Neural progenitor cell (in vitro differentiated cells): ENCODE data around the gene GMCL2. TPM values are rescaled to one million over a fixed set of nuclear protein-coding genes. Genes with fewer than 3 reads are reported as not detected.
A peak's percentile ranks its signal among the peaks of the same experiment; 100 is the strongest.

Source experiments
- DNase-seq: peaks from one replicate; pipeline ENCODE4 v3.0.0-alpha.2; 2016; ENCODE audit warnings: low spot score
- H2AFZ ChIP-seq: fragments of 200-600 bp; sonication (generic); replicated peaks from 2 replicates; pipeline ENCODE4 v1.6.1; 2016; ENCODE audit warnings: antibody characterized with exemption
- H3F3A ChIP-seq: fragments of 200-600 bp; sonication (generic); 2 replicates; pipeline ENCODE4 v1.6.1; 2016; ENCODE audit warnings: antibody characterized with exemption, low read depth
- H3K27ac ChIP-seq: fragments of 200-600 bp; sonication (generic); 2 replicates; pipeline ENCODE4 v1.5.1; 2016; ENCODE audit warnings: mild to moderate bottlenecking
- H3K27me3 ChIP-seq: fragments of 200-600 bp; sonication (generic); 2 replicates; pipeline ENCODE4 v1.6.1; 2016; ENCODE audit warnings: mild to moderate bottlenecking, moderate library complexity
- H3K36me3 ChIP-seq: fragments of 200-600 bp; sonication (generic); 2 replicates; pipeline ENCODE4 v1.5.1; 2016
- H3K4me1 ChIP-seq: fragments of 200-600 bp; sonication (generic); 2 replicates; pipeline ENCODE4 v1.6.1; 2016; ENCODE audit warnings: mixed run types
- H3K4me2 ChIP-seq: fragments of 200-600 bp; sonication (generic); 2 replicates; pipeline ENCODE4 v1.6.1; 2016
- H3K4me3 ChIP-seq: fragments of 200-600 bp; sonication (generic); 2 replicates; pipeline ENCODE4 v1.5.1; 2016
- H3K79me2 ChIP-seq: fragments of 200-600 bp; sonication (generic); 2 replicates; pipeline ENCODE4 v1.6.1; 2016; ENCODE audit warnings: low read depth
- H3K9ac ChIP-seq: fragments of 200-600 bp; sonication (generic); 2 replicates; pipeline ENCODE4 v1.6.1; 2016
- H3K9me3 ChIP-seq: fragments of 200-600 bp; sonication (generic); 2 replicates; pipeline ENCODE4 v1.5.1; 2016; ENCODE audit warnings: low read depth
- H4K20me1 ChIP-seq: fragments of 200-600 bp; sonication (generic); 2 replicates; pipeline ENCODE4 v1.6.1; 2016; ENCODE audit warnings: low read depth
- H3K27ac Mint-ChIP-seq: 3 replicates; pipeline ENCODE4 v1.8.0; 2021; ENCODE audit warnings: mixed read lengths
- H3K27me3 Mint-ChIP-seq: 2 replicates; pipeline ENCODE4 v1.8.0; 2022; ENCODE audit warnings: low read depth, mild to moderate bottlenecking, inconsistent platforms, moderate library complexity, mixed read lengths; ENCODE audit not compliant: insufficient read depth
- H3K36me3 Mint-ChIP-seq: 3 replicates; pipeline ENCODE4 v1.8.0; 2021; ENCODE audit warnings: mixed read lengths
- H3K4me1 Mint-ChIP-seq: 3 replicates; pipeline ENCODE4 v1.8.0; 2021; ENCODE audit warnings: mixed read lengths
- H3K4me3 Mint-ChIP-seq: 3 replicates; pipeline ENCODE4 v1.8.0; 2021; ENCODE audit warnings: mild to moderate bottlenecking, moderate library complexity, mixed read lengths
- H3K9me3 Mint-ChIP-seq: 3 replicates; pipeline ENCODE4 v1.8.0; 2020; ENCODE audit warnings: mixed read lengths
- CTCF ChIP-seq: fragments of 200-600 bp; sonication (generic); IDR thresholded peaks from 2 replicates; pipeline ENCODE4 v1.5.1; 2017; ENCODE audit warnings: antibody characterized with exemption, mild to moderate bottlenecking
- EZH2 ChIP-seq: fragments of 200-600 bp; sonication (generic); IDR thresholded peaks from 2 replicates; pipeline ENCODE4 v1.6.1; 2017; ENCODE audit warnings: antibody characterized with exemption, mild to moderate bottlenecking, moderate library complexity
- EZH2phosphoT487 ChIP-seq: fragments of 200-600 bp; sonication (generic); IDR thresholded peaks from 2 replicates; pipeline ENCODE4 v1.6.1; 2017; ENCODE audit warnings: antibody characterized with exemption
- total RNA-seq: library from RNA; depleted of rRNA; stranded (reverse); fragments of >200 nt; gene quantifications from 2 replicates; pipeline ENCODE4 v1.2.3, GENCODE V29; 2015; ENCODE audit warnings: low replicate concordance

Gene GMCL2
- total RNA-seq, 1 donor from 2014 or later, result not detected

GRCh38 chr5:178149199-178149932, 37.8 kb downstream of the GMCL2 start:
- no peak overlapping the region for H3K4me3 Mint-ChIP-seq
- no peaks in the 10 kb centered on the region for H3K36me3 ChIP-seq

GRCh38 chr5:178147406-178147805, 39.8 kb downstream of the GMCL2 start:
- DNase-seq, result no peak
- no peaks in the 10 kb centered on the region for H3K27me3 ChIP-seq
- TF ChIP-seq EZH2 (no peak), CTCF (no peak), EZH2phosphoT487 (no peak)
- Mint-ChIP-seq H3K4me1 (peaks cover 2% of the 10 kb centered on the region), H3K27me3 (peaks cover 4% of the 10 kb centered on the region), H3K36me3 (peaks cover 41% of the 10 kb centered on the region), H3K4me3 (no peak overlapping the region), H3K27ac (no peak overlapping the region), H3K9me3 (no peaks in the 10 kb centered on the region)
- H2AFZ ChIP-seq, result no peak overlapping the region
- H3K4me1 ChIP-seq, result no peaks in the 10 kb centered on the region
- no peak overlapping the region for H3K27ac ChIP-seq
- H4K20me1 ChIP-seq, result peaks cover 18% of the 10 kb centered on the region
- H3F3A ChIP-seq, result peaks cover 10% of the 10 kb centered on the region
- no peaks in the 10 kb centered on the region for H3K9me3 ChIP-seq
- H3K9ac ChIP-seq, result no peak overlapping the region
- no peak overlapping the region for H3K4me3 ChIP-seq
- peaks cover 8% of the 10 kb centered on the region for H3K79me2 ChIP-seq
- H3K36me3 ChIP-seq, result no peaks in the 10 kb centered on the region
- H3K4me2 ChIP-seq, result no peak overlapping the region

More at GRCh38 chr5:178149199-178149932, 37.8 kb downstream of the GMCL2 start:
- no peaks in the 10 kb centered on the region for H3K27me3 ChIP-seq
- Mint-ChIP-seq H3K27me3 (peaks cover 4% of the 10 kb centered on the region), H3K9me3 (no peaks in the 10 kb centered on the region), H3K36me3 (peaks cover 34% of the 10 kb centered on the region), H3K27ac (no peak overlapping the region), H3K4me1 (peaks cover 13% of the 10 kb centered on the region)
- TF ChIP-seq CTCF (no peak), EZH2 (no peak), EZH2phosphoT487 (no peak)
- H3K27ac ChIP-seq, result no peak overlapping the region
- H3K4me3 ChIP-seq, result no peak overlapping the region
- no peaks in the 10 kb centered on the region for H3K9me3 ChIP-seq
- no peak overlapping the region for H3K4me2 ChIP-seq
- peaks cover 20% of the 10 kb centered on the region for H3K79me2 ChIP-seq
- H3K4me1 ChIP-seq, result peaks cover 4% of the 10 kb centered on the region
- DNase-seq, result no peak
- H3F3A ChIP-seq, result peaks cover 11% of the 10 kb centered on the region
- peaks cover 18% of the 10 kb centered on the region for H4K20me1 ChIP-seq
- H3K9ac ChIP-seq, result no peak overlapping the region
- no peak overlapping the region for H2AFZ ChIP-seq

- H3K4me1 ChIP-seq, result no peaks in the 10 kb centered on the region
- H4K20me1 ChIP-seq, result peaks cover 12% of the 10 kb centered on the region
- no peak overlapping the region for H3K4me2 ChIP-seq
- Mint-ChIP-seq H3K9me3 (no peaks in the 10 kb centered on the region), H3K27ac (no peak overlapping the region), H3K27me3 (peaks cover 4% of the 10 kb centered on the region), H3K4me3 (no peak overlapping the region), H3K4me1 (no peaks in the 10 kb centered on the region), H3K36me3 (peaks cover 40% of the 10 kb centered on the region)
- DNase-seq, result peak; percentile 81
- H3K27ac ChIP-seq, result no peak overlapping the region
- no peaks in the 10 kb centered on the region for H3K9me3 ChIP-seq
- H3K79me2 ChIP-seq, result no peaks in the 10 kb centered on the region
- no peak overlapping the region for H2AFZ ChIP-seq
- H3K27me3 ChIP-seq, result no peaks in the 10 kb centered on the region
- no peak overlapping the region for H3K9ac ChIP-seq
- H3K4me3 ChIP-seq, result no peak overlapping the region
- TF ChIP-seq CTCF (peak; percentile 89), EZH2 (no peak)
- peaks cover 10% of the 10 kb centered on the region for H3F3A ChIP-seq
- H3K36me3 ChIP-seq, result no peaks in the 10 kb centered on the region
These were observed 41.0 kb downstream of the GMCL2 start for GRCh38 chr5:178145965-178146820.
